DND-41 (cell line): ENCODE measurements around the gene TMEM185A.
"Not testable (repeated sequence)": the region's sequence is repeated elsewhere in the genome, so short reads cannot be mapped to it uniquely, and the experiment has no call there.

Experiments
- ATAC-seq: fragments of 200-7000 bp; cut with Tn5 transposase; 3 replicates; pipeline ENCODE4 v1.9.1; 2021; ENCODE audit warnings: low read depth; ENCODE audit not compliant: insufficient read depth
- DNase-seq: peaks from one replicate; pipeline ENCODE4 v3.0.0-alpha.2; 2020
- H2AFZ ChIP-seq: 2 replicates; pipeline ENCODE4 v1.6.0; 2012; ENCODE audit warnings: low read depth, low read length
- H3K27ac ChIP-seq: 2 replicates; pipeline ENCODE4 v1.5.1; 2012; ENCODE audit warnings: low read length, inconsistent platforms
- H3K27me3 ChIP-seq: fragments of 200-600 bp; sonication (generic); 2 replicates; pipeline ENCODE4 v1.6.0; 2012; ENCODE audit warnings: low read length, mild to moderate bottlenecking, inconsistent platforms; ENCODE audit not compliant: insufficient read depth, poor library complexity
- H3K36me3 ChIP-seq: 2 replicates; pipeline ENCODE4 v1.5.1; 2012; ENCODE audit warnings: low read length, inconsistent platforms; ENCODE audit not compliant: insufficient read depth
- H3K4me1 ChIP-seq: 2 replicates; pipeline ENCODE4 v1.5.1; 2012; ENCODE audit warnings: mild to moderate bottlenecking, low read length; ENCODE audit not compliant: insufficient read depth
- H3K4me2 ChIP-seq: 2 replicates; pipeline ENCODE4 v1.6.0; 2012; ENCODE audit warnings: mild to moderate bottlenecking, moderate library complexity, low read length, inconsistent platforms; ENCODE audit not compliant: insufficient read depth
- H3K4me3 ChIP-seq, 2 experiments: fragments of 200-600 bp in 1 of 2; shearing (Covaris generic) in 1 of 2; 2 replicates each; pipeline ENCODE4 v1.5.1; 2012 to 2016; ENCODE audit warnings: inconsistent platforms in 2 of 2, low read length in 2 of 2, mild to moderate bottlenecking in 2 of 2, low read depth in 1 of 2, moderate library complexity in 1 of 2
- H3K79me2 ChIP-seq: 2 replicates; pipeline ENCODE4 v1.6.0; 2012; ENCODE audit warnings: low read length, inconsistent platforms; ENCODE audit not compliant: insufficient read depth
- H3K9ac ChIP-seq: 2 replicates; pipeline ENCODE4 v1.6.0; 2012; ENCODE audit warnings: low read depth, mild to moderate bottlenecking, inconsistent platforms, low read length, moderate library complexity
- H3K9me3 ChIP-seq: 2 replicates; pipeline ENCODE4 v1.5.1; 2012; ENCODE audit warnings: low read length, moderate library complexity, mild to moderate bottlenecking, inconsistent platforms; ENCODE audit not compliant: insufficient read depth, severe bottlenecking
- H4K20me1 ChIP-seq: 2 replicates; pipeline ENCODE4 v1.6.0; 2012; ENCODE audit warnings: low read length; ENCODE audit not compliant: insufficient read depth
- EZH2 ChIP-seq: IDR thresholded peaks from 3 replicates; pipeline ENCODE4 v1.6.1; 2012; ENCODE audit warnings: borderline replicate concordance, low read depth, mild to moderate bottlenecking, moderate library complexity, low read length, inconsistent platforms; ENCODE audit not compliant: severe bottlenecking
- TF ChIP-seq, protein P1 (sequence below): IDR thresholded peaks from 2 replicates; pipeline ENCODE4 v1.5.1; 2012; ENCODE audit warnings: borderline replicate concordance, low read length, moderate library complexity, mild to moderate bottlenecking; ENCODE audit not compliant: poor library complexity, severe bottlenecking; ENCODE audit errors: extremely low read depth

TMEM185A gene

DNA sequence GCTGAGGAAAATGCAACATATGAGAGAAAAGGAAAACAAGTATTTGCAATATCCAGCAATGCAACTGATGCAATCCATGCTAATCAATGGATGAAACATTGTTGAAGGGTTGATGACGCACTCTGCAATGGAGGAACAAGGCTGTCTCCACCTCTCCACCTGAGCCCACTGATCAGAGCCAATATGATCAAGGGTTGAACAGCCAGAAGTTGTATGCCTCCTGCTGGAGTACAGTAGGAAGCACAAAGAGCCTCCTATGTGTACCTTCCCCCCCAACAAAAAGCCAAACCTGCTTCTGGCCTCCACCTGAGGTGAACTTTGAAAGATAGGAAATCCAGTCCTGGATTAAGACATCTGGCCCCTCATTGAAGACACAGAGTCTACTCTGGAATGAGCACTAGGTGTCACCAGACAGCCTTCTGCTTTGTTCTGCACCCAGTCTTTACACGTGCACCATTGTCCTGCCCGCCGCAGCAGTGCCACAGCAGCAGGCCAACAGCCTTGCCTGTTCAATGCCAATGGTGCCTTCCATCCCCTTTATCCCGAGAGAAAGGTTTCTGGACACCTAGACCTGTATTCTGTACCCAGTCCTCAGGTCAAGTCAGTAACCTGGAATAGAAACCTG, 24.8 kb upstream of the TMEM185A start:
- H3K9me3 ChIP-seq, DNase-seq, H3K36me3 ChIP-seq, H3K27me3 ChIP-seq, H3K79me2 ChIP-seq, H3K4me1 ChIP-seq, H3K4me3 ChIP-seq, H3K9ac ChIP-seq, H3K4me2 ChIP-seq, H3K27ac ChIP-seq, H4K20me1 ChIP-seq, H2AFZ ChIP-seq: not testable (repeated sequence)
- ATAC-seq: peak; percentile 49; the same call in 1 of the 3 replicates

DNA sequence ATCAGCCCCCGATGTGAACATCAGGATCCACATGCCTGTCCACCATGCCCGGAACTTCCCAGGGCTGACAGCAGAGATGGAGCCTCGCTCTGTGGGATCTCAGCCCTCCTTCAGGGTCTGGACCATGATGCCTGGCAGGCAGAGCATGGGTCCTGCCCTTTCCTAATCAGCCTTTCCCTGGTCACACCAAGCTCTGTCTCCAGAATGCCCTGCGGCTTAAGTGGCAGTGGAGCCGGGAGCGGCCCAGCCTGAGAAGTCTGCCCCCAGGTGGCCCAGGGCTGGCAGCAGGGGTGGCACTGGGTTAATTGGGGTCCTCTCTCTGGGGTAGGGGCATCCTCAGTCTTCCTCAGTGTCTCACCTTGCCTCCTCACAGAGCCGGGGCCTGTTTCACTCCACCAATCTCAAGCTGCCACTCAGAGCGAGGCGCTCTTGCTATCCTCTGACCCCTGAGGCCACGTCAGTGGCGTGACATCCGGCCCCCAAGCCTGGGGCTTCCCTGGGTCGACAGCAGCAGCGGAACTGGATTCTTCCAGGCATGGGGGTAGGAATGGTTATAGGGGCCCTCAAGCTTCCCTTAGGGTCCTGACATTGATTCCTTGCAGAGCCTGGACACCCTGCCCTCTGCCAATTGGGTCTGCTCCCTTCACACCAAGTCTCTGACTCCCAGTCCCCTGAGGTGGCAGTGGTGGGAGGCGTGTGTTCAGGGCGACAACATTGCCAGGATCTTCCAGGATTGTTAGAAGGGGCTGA, 20.8 kb upstream of the TMEM185A start:
- no peak for DNase-seq
- Histone ChIP-seq H3K27ac (no peak overlapping the region), H3K4me2 (no peak overlapping the region), H3K79me2 (no peaks in the 10 kb centered on the region), H3K9me3 (no peaks in the 10 kb centered on the region), H3K27me3 (no peaks in the 10 kb centered on the region), H3K9ac (no peak overlapping the region), H3K4me1 (no peaks in the 10 kb centered on the region), H3K36me3 (no peaks in the 10 kb centered on the region), H4K20me1 (no peaks in the 10 kb centered on the region), H2AFZ (no peak overlapping the region), H3K4me3 (no peak overlapping the region)
- TF ChIP-seq EZH2: no peak
- TF ChIP-seq, protein P1, sequence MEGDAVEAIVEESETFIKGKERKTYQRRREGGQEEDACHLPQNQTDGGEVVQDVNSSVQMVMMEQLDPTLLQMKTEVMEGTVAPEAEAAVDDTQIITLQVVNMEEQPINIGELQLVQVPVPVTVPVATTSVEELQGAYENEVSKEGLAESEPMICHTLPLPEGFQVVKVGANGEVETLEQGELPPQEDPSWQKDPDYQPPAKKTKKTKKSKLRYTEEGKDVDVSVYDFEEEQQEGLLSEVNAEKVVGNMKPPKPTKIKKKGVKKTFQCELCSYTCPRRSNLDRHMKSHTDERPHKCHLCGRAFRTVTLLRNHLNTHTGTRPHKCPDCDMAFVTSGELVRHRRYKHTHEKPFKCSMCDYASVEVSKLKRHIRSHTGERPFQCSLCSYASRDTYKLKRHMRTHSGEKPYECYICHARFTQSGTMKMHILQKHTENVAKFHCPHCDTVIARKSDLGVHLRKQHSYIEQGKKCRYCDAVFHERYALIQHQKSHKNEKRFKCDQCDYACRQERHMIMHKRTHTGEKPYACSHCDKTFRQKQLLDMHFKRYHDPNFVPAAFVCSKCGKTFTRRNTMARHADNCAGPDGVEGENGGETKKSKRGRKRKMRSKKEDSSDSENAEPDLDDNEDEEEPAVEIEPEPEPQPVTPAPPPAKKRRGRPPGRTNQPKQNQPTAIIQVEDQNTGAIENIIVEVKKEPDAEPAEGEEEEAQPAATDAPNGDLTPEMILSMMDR: no peak
- ATAC-seq: no peak

DNA sequence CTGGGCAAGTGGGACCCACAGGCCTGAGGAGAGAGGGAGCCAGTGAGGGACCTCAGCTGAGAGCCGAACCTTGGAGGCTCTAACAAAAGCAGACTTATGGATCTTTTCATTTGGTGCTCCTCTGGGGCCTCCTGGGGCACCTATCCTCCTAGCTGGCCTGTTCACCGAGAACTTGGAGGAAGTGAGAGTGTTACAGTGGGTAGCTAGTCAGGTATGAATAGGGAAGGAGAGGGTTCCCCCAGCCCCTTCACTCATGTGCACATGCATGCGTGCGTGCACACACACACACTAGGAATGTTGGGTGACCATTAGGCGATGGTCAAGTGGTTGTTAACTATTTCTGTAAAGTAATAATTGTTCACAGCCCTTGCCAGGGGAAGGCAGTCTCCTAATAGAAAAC, 18.6 kb upstream of the TMEM185A start:
- Histone ChIP-seq H3K27me3 (no peaks in the 10 kb centered on the region), H3K36me3 (no peaks in the 10 kb centered on the region), H3K27ac (no peak overlapping the region), H4K20me1 (no peaks in the 10 kb centered on the region), H3K9ac (no peak overlapping the region), H3K4me2 (no peak overlapping the region), H3K9me3 (no peaks in the 10 kb centered on the region), H3K79me2 (no peaks in the 10 kb centered on the region), H3K4me1 (no peaks in the 10 kb centered on the region), H3K4me3 (no peak overlapping the region), H2AFZ (no peak overlapping the region)
- ATAC-seq: no peak
- DNase-seq: no peak
- TF ChIP-seq EZH2: no peak
- TF ChIP-seq, protein P1: no peak

DNA sequence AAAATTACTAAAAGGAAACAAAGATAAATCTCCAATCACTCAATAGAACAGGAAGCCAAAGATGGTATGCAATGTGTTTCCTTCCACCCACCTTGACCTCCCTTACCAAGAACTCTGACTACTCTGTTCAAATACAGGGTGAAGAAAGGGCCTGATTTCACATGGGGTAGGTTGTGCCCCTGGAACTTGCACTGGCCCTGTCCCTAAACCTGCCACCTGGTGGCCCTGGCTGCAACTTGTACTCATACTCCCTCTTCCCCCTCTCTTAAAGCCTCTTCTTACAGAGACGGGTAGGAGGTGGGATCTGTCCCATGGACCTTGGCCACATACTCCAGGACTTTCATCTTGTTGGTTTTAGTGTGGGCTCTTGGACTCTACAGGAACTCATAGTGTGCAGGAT, 17.3 kb upstream of the TMEM185A start:
- H3K27ac ChIP-seq: no peak overlapping the region
- DNase-seq (no peak), ATAC-seq (no peak)
- H3K36me3 ChIP-seq: no peaks in the 10 kb centered on the region
- H3K27me3 ChIP-seq: no peaks in the 10 kb centered on the region
- no peak overlapping the region for H3K9ac ChIP-seq
- no peak overlapping the region for H3K4me3 ChIP-seq
- H3K9me3 ChIP-seq: no peaks in the 10 kb centered on the region
- no peaks in the 10 kb centered on the region for H3K4me1 ChIP-seq
- TF ChIP-seq, protein P1: no peak
- TF ChIP-seq EZH2: no peak
- H4K20me1 ChIP-seq: no peaks in the 10 kb centered on the region
- H2AFZ ChIP-seq: no peak overlapping the region
- H3K4me2 ChIP-seq: no peak overlapping the region
- no peaks in the 10 kb centered on the region for H3K79me2 ChIP-seq
